ENCODE results near the gene NHLRC3. TPM values are rescaled to one million over a fixed set of nuclear protein-coding genes. Genes with fewer than 3 reads are reported as not detected.
"Not testable (repeated sequence)": the region's sequence is repeated elsewhere in the genome, so short reads cannot be mapped to it uniquely, and the experiment has no call there.

The NHLRC3 gene
- 9.9 TPM for polyA plus RNA-seq (2013, experiment 1 of 2; ENCODE audit: insufficient read length)
- polyA plus RNA-seq (2013, experiment 2 of 2; ENCODE audit: insufficient read length), result 8.5 TPM

GRCh38 chr13:39037880-39038568 lies at the start of gene NHLRC3, which contains the start of gene PROSER1:
Gene NHLRC3 (plus strand): TSS chr13:39038456. CDS start chr13:39038640, 184 bp downstream.
Gene PROSER1 (minus strand): TSS chr13:39038089. CDS start chr13:39037242, 847 bp downstream.
- peak; percentile 97 for DNase-seq

GRCh38 chr13:38990693-38991092 lies 47.6 kb upstream of the NHLRC3 start, which contains the start of gene STOML3:
Gene STOML3 (minus strand): TSS chr13:38990831. CDS start chr13:38990721, 110 bp downstream.
- no peak for DNase-seq

DNA sequence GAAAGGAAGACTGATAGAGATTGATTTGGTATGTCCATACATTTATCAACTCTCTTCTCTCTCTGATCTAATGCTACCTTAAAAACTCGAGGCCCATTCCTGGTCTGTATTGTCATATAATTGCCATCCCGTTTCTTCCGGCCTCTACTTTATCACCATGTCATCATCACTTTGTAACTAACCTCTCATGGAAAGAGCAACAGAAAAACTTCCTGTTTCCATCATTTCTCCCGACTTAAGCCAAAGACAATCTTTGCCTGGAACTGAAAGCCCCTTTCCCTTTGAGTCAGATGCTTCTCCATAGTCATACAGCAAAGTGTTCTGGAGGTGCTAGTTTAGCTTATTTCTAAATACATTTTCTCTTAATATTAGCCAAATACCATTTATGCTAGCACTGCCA lies 44.9 kb upstream of the NHLRC3 start:
- no peak for DNase-seq

DNA sequence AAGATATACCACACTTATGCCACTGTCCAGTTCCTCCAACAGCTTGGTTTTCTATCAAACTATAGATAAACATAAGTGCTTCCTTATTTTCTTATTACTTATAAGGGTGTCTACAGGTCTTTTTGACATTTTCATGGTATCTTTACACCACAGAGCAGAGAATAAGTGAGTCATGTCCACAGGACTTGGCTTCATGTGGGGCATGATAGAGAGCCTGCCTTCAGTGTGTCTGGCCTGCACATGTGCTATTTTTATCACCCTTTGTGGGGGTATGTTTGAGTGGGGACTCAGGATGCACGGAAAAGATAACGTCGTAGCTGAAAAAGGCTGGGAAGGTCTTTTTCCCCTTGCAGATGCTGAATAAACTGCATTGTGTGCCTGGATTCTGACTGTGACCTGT lies 39.5 kb upstream of the NHLRC3 start:
- DNase-seq, result no peak

DNA sequence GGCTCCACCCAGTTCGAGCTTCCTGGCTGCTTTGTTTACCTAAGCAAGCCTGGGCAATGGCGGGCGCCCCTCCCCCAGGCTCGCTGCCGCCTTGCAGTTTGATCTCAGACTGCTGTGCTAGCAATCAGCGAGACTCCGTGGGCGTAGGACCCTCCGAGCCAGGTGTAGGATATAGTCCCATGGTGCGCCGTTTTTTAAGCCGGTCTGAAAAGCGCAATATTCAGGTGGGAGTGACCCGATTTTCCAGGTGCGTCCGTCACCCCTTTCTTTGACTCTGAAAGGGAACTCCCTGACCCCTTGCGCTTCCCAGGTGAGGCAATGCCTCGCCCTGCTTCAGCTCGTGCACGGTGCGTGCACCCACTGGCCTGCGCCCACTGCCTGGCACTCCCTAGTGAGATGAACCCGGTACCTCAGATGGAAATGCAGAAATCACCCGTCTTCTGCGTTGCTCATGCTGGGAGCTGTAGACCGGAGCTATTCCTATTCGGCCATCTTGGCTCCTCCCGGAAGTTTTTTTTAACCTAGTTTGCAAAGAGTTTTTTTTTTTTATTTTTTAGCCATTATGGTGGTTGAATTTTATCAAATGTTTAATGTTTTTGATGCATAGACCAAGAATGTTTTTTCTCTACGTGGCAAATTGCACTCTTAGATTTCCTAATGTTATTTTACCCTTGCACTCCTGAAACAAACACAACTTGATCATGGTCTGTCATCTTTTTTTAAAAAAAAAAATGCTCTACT lies 31.7 kb upstream of the NHLRC3 start:
- not testable (repeated sequence) for DNase-seq

GRCh38 chr13:39012608-39013007 lies 25.6 kb upstream of the NHLRC3 start:
- no peak for DNase-seq

DNA sequence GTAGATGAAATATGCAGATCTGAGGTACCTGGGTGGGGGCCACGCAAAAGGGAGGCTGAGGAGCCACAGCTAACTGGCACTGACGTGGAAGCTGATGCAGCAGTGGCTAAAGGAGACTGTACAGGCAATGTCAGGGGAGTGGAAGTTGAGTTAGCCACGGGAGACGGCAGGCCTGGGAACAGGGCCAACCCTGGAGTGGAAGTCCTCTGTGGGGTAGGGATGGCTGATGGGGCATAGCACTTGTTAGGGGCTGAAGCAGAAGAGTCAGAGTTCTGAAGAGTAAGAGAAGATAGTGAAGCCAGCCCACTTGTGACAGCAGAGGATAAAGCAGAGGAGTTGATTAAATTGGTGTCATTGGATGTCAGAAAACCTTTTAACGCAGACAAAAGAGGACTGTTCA lies 24.8 kb upstream of the NHLRC3 start:
- no peak for DNase-seq

- no peak for DNase-seq
These were observed 22.2 kb upstream of the NHLRC3 start for GRCh38 chr13:39016087-39016486.

DNA sequence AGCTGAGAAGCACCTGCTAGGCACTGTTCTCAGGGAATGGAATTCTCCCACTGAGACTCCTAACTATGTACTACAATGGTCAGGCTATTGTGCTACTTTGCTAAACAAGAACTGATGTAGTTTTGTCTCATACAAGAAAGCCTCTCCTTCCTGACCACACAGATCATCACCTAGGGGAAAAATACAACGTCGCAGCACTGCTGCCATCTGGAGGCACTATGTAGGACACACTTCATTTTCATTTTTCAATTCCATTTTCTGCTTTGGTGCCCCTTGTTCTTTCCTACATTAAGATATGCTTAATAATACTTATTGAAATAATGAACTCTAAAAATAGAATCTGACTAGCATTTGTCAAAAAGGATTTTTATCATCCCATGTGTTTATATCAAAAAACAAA lies 21.5 kb upstream of the NHLRC3 start:
- peak; percentile 9 for DNase-seq

- DNase-seq, result no peak
These were observed 17.3 kb upstream of the NHLRC3 start for GRCh38 chr13:39020853-39021462.

DNA sequence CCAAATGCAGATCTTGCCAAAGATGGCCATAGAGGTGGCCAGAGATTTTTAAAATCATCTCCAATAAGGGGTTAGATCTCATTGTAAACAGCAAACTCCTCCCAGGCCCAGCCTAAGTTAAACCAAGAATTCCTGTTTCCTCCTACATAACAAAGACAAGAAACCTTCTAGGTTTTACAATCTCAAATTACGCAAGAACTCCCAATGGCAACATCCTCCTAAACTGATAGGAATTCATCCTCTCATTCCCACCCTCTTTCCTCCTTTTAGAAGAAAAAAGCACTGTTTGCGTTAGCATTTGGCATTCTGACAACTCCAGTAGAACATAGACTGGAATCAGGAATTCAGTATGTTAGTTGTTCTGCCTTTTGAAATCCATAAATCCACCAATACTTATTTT lies 14.9 kb upstream of the NHLRC3 start:
- peak; percentile 12 for DNase-seq

- no peak for DNase-seq
These were observed 14.5 kb upstream of the NHLRC3 start for GRCh38 chr13:39023761-39024160.

- DNase-seq, result no peak
These were observed 12.8 kb upstream of the NHLRC3 start for GRCh38 chr13:39025433-39025839.

GRCh38 chr13:39032150-39032549 lies 6.1 kb upstream of the NHLRC3 start:
- DNase-seq, result no peak

- DNase-seq, result no peak
These were observed 4.2 kb upstream of the NHLRC3 start for GRCh38 chr13:39034085-39034484.

- DNase-seq, result no peak
These were observed 3.1 kb upstream of the NHLRC3 start for GRCh38 chr13:39035204-39035603.

GRCh38 chr13:39035799-39036198 lies 2.5 kb upstream of the NHLRC3 start:
- no peak for DNase-seq

GRCh38 chr13:39036212-39036611 lies 2.0 kb upstream of the NHLRC3 start:
- DNase-seq, result peak; percentile 17

DNA sequence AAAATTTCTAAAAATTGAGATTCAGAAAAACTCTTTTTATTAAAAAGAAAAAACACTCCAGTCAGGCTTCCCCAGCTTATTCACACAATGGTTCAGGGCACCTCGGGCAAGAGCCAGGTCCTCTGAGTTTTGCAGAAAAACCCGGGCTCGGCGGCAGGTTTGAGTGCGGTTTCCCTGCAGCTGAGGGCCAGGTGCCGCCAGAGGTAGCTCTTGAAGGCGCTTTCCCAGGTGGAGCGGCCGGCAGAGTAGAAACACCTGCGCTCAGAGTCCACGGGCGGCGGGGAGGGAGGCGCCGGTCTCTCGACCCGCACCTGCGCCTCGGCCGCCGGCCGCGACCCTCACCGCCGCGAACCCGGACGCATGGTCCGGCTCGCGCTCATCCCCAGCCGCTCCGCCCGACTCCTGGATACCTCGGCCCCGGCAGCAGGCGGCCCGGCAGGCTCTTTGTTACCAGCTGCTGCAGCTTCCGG lies 811 bp upstream of the NHLRC3 start:
- peak; percentile 1 for DNase-seq

- peak; percentile 5 for DNase-seq
These were observed 344 bp downstream of the NHLRC3 start for GRCh38 chr13:39038569-39039030.

DNA sequence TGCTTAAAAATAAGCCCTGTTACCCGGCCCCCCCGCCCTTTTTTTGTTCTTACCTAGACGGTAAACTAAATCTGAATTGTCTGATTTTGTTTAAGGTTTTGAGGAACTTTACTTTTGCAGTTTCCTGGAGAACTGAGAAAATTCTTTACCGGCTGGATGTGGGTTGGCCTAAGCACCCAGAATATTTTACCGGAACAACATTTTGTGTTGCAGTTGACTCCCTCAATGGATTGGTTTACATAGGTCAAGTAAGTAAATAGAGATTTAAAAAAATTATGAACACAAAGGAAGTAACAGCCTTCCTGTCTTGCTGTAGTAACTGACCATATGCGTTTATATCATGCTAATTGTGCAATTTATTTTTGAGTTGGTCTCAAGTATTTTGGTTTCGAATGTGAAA lies 785 bp downstream of the NHLRC3 start:
- no peak for DNase-seq

GRCh38 chr13:39040206-39040605 lies 1.9 kb downstream of the NHLRC3 start:
- DNase-seq, result no peak

GRCh38 chr13:39044536-39044935 lies 6.3 kb downstream of the NHLRC3 start:
- DNase-seq, result no peak
